HG03342 (cell line): ENCODE results near the gene CNTN6.

ENCODE experiments used
- ATAC-seq: cut with Tn5 transposase; IDR thresholded peaks from one replicate; pipeline ENCODE4 v1.9.1; 2021; ENCODE audit warnings: mild to moderate bottlenecking, moderate library complexity; ENCODE audit not compliant: unreplicated experiment

CNTN6 gene

GRCh38 chr3:1092771-1093170 is at the start of gene CNTN6:
Gene CNTN6, plus strand, starts transcription at chr3:1093024. Its CDS starts 54,985 bp downstream, at chr3:1148009.
- no peak for ATAC-seq

GRCh38 chr3:1048558-1048957 is 44.3 kb upstream of the CNTN6 start:
- no peak for ATAC-seq

- ATAC-seq: no peak
These were observed 37.0 kb upstream of the CNTN6 start for GRCh38 chr3:1055870-1056269.

- ATAC-seq: no peak
These were observed 36.1 kb upstream of the CNTN6 start for GRCh38 chr3:1056744-1057143.

GRCh38 chr3:1057436-1057835 is 35.4 kb upstream of the CNTN6 start:
- ATAC-seq: no peak

- ATAC-seq: no peak
These were observed 23.8 kb upstream of the CNTN6 start for GRCh38 chr3:1068985-1069384.

GRCh38 chr3:1072041-1072440 is 20.8 kb upstream of the CNTN6 start:
- ATAC-seq: no peak

- ATAC-seq: no peak
These were observed 13.2 kb upstream of the CNTN6 start for GRCh38 chr3:1079662-1080061.

- ATAC-seq: no peak
These were observed 10.7 kb upstream of the CNTN6 start for GRCh38 chr3:1082108-1082507.

- ATAC-seq: no peak
These were observed 5.7 kb upstream of the CNTN6 start for GRCh38 chr3:1087066-1087560.

- ATAC-seq: no peak
These were observed 4.3 kb upstream of the CNTN6 start for GRCh38 chr3:1088503-1088902.

- no peak for ATAC-seq
These were observed 1.5 kb upstream of the CNTN6 start for GRCh38 chr3:1091286-1091685.

- ATAC-seq: no peak
These were observed 763 bp upstream of the CNTN6 start for GRCh38 chr3:1092061-1092460.

GRCh38 chr3:1093217-1093616 is 393 bp downstream of the CNTN6 start:
- no peak for ATAC-seq

- ATAC-seq: no peak
These were observed 10.7 kb downstream of the CNTN6 start for GRCh38 chr3:1103525-1103924.

GRCh38 chr3:1117843-1118473 is 25.1 kb downstream of the CNTN6 start:
- no peak for ATAC-seq

GRCh38 chr3:1131166-1131565 is 38.3 kb downstream of the CNTN6 start:
- no peak for ATAC-seq

- no peak for ATAC-seq
These were observed 42.4 kb downstream of the CNTN6 start for GRCh38 chr3:1135194-1135593.

GRCh38 chr3:1138036-1138435 is 45.2 kb downstream of the CNTN6 start:
- ATAC-seq: no peak

GRCh38 chr3:1139071-1139470 is 46.2 kb downstream of the CNTN6 start:
- no peak for ATAC-seq

GRCh38 chr3:1147326-1147725 is 54.5 kb downstream of the CNTN6 start:
- no peak for ATAC-seq

GRCh38 chr3:1147819-1148218 is 55.0 kb downstream of the CNTN6 start:
- no peak for ATAC-seq

- no peak for ATAC-seq
These were observed 71.3 kb downstream of the CNTN6 start for GRCh38 chr3:1164101-1164500.
